Activated naive CD8-positive, alpha-beta T cell treated with anti-CD3 and anti-CD28 coated beads, Interleukin-2, amount 10 ng/mL, durations not matched to agents 7 days and 5 days (primary cell): ENCODE data around the gene NACAD. TPM values are rescaled to one million over a fixed set of nuclear protein-coding genes. Genes with fewer than 3 reads are reported as not detected.
A peak's percentile ranks its signal among the peaks of the same experiment; 100 is the strongest.
"Not testable (repeated sequence)": the region's sequence is repeated elsewhere in the genome, so short reads cannot be mapped to it uniquely, and the experiment has no call there.

ENCODE experiments used
- ATAC-seq: fragments of 150-1000 bp; cut with Tn5 transposase; one replicate; pipeline ENCODE4 v1.10.0; 2021; ENCODE audit warnings: low read depth, moderate library complexity
- POLR2A ChIA-PET: fragments of 350-600 bp; sonication (Branson Sonifier 250); formaldehyde crosslinking; loops from one replicate; lab custom pipeline; 2021; ENCODE audit warnings: antibody characterized with exemption; lab: Charles Lee
- DNase-seq: peaks from one replicate; pipeline ENCODE4 v3.0.0; 2021
- H3K27ac Mint-ChIP-seq: one replicate; pipeline ENCODE4 v1.8.0; 2022; ENCODE audit warnings: mild to moderate bottlenecking, mixed read lengths
- H3K27me3 Mint-ChIP-seq: one replicate; pipeline ENCODE4 v1.8.0; 2022; ENCODE audit warnings: mild to moderate bottlenecking, moderate library complexity, mixed read lengths
- H3K36me3 Mint-ChIP-seq: one replicate; pipeline ENCODE4 v1.8.0; 2021; ENCODE audit warnings: mild to moderate bottlenecking, mixed read lengths
- H3K4me1 Mint-ChIP-seq: one replicate; pipeline ENCODE4 v1.8.0; 2021; ENCODE audit warnings: mixed read lengths
- H3K4me3 Mint-ChIP-seq: one replicate; pipeline ENCODE4 v1.8.0; 2022; ENCODE audit warnings: mild to moderate bottlenecking, moderate library complexity, mixed read lengths
- H3K9me3 Mint-ChIP-seq: one replicate; pipeline ENCODE4 v1.8.0; 2021; ENCODE audit warnings: mixed read lengths
- total RNA-seq, 2 experiments: library from RNA; stranded (reverse); gene quantifications; one replicate each; pipeline ENCODE4 v1.2.3, GENCODE V29; 2021

Gene NACAD
- total RNA-seq, 2 experiments from 2014 or later = 0.08 to 0.11 TPM

- Mint-ChIP-seq H3K36me3 (no peaks in the 10 kb centered on the region), H3K4me3 (no peak overlapping the region), H3K27me3 (no peaks in the 10 kb centered on the region), H3K9me3 (no peaks in the 10 kb centered on the region), H3K27ac (peak overlapping the region; percentile 91), H3K4me1 (peaks cover 12% of the 10 kb centered on the region)
- ATAC-seq (no peak), DNase-seq (no peak)
- POLR2A ChIA-PET = interaction anchor here (0.8 to 5.6 kb wide), 3 partner anchors 10 to 13 kb away, joined by 3 to 37 read pairs (median 3); partner anchors contain the start of gene TBRG4
Observed at GRCh38 chr7:45123913-45124710, 35.3 kb upstream of the NACAD start.

- Mint-ChIP-seq H3K36me3 (no peaks in the 10 kb centered on the region), H3K27me3 (no peaks in the 10 kb centered on the region), H3K27ac (peak overlapping the region; percentile 91), H3K9me3 (no peaks in the 10 kb centered on the region), H3K4me3 (peak overlapping the region; percentile 39), H3K4me1 (peaks cover 17% of the 10 kb centered on the region)
- POLR2A ChIA-PET = interaction anchor here (0.9 to 5.6 kb wide), 3 partner anchors 12 to 275 kb away, joined by 3 to 37 read pairs (median 4); partner anchors contain the start of genes H2AZ2 and TBRG4
- DNase-seq (no peak), ATAC-seq (peak; percentile 67)
Observed at GRCh38 chr7:45122975-45123860, 34.4 kb upstream of the NACAD start.

GRCh38 chr7:45119550-45119949, 30.8 kb upstream of the NACAD start:
- H3K4me3 Mint-ChIP-seq = no peak overlapping the region
- POLR2A ChIA-PET = interaction anchor here (5.6 kb wide), 1 partner anchor 9 kb away, joined by 37 read pairs; the partner anchor contains the start of gene TBRG4
- DNase-seq (no peak), ATAC-seq (no peak)
- H3K27me3 Mint-ChIP-seq = peaks cover 9% of the 10 kb centered on the region
- no peak overlapping the region for H3K27ac Mint-ChIP-seq
- H3K4me1 Mint-ChIP-seq = peaks cover 19% of the 10 kb centered on the region
- no peaks in the 10 kb centered on the region for H3K36me3 Mint-ChIP-seq
- H3K9me3 Mint-ChIP-seq = no peaks in the 10 kb centered on the region

- Mint-ChIP-seq H3K36me3 (peaks cover 2% of the 10 kb centered on the region), H3K27ac (peak overlapping the region; percentile 26), H3K4me1 (peaks cover 20% of the 10 kb centered on the region), H3K9me3 (no peaks in the 10 kb centered on the region), H3K27me3 (peaks cover 15% of the 10 kb centered on the region), H3K4me3 (no peak overlapping the region)
- no peak for ATAC-seq
- no peak for DNase-seq
- POLR2A ChIA-PET = interaction anchor here (5.6 kb wide), 1 partner anchor 8 kb away, joined by 37 read pairs; the partner anchor contains the start of gene TBRG4
Observed at GRCh38 chr7:45118889-45119331, 30.1 kb upstream of the NACAD start.

GRCh38 chr7:45118292-45118691, 29.5 kb upstream of the NACAD start:
- peaks cover 15% of the 10 kb centered on the region for H3K4me1 Mint-ChIP-seq
- no peak overlapping the region for H3K4me3 Mint-ChIP-seq
- POLR2A ChIA-PET = no interaction called here
- H3K9me3 Mint-ChIP-seq = no peaks in the 10 kb centered on the region
- H3K27me3 Mint-ChIP-seq = peaks cover 15% of the 10 kb centered on the region
- peaks cover 2% of the 10 kb centered on the region for H3K36me3 Mint-ChIP-seq
- DNase-seq (no peak), ATAC-seq (no peak)
- no peak overlapping the region for H3K27ac Mint-ChIP-seq

GRCh38 chr7:45117582-45117981, 28.8 kb upstream of the NACAD start:
- no peak for DNase-seq
- no peaks in the 10 kb centered on the region for H3K9me3 Mint-ChIP-seq
- peaks cover 2% of the 10 kb centered on the region for H3K36me3 Mint-ChIP-seq
- H3K27me3 Mint-ChIP-seq = peaks cover 15% of the 10 kb centered on the region
- no peak overlapping the region for H3K4me3 Mint-ChIP-seq
- no peak for ATAC-seq
- POLR2A ChIA-PET = no interaction called here
- H3K4me1 Mint-ChIP-seq = peaks cover 11% of the 10 kb centered on the region
- peak overlapping the region; percentile 42 for H3K27ac Mint-ChIP-seq

- Mint-ChIP-seq H3K27me3 (peaks cover 15% of the 10 kb centered on the region), H3K4me3 (no peak overlapping the region), H3K4me1 (peaks cover 13% of the 10 kb centered on the region), H3K36me3 (peaks cover 4% of the 10 kb centered on the region), H3K9me3 (no peaks in the 10 kb centered on the region), H3K27ac (no peak overlapping the region)
- DNase-seq (no peak), ATAC-seq (no peak)
- POLR2A ChIA-PET = interaction anchor here (1.0 kb wide), 1 partner anchor 268 kb away, joined by 5 read pairs; the partner anchor contains the start of gene H2AZ2
Observed at GRCh38 chr7:45116048-45116447, 27.3 kb upstream of the NACAD start.

- H3K36me3 Mint-ChIP-seq = peaks cover 7% of the 10 kb centered on the region
- no peak overlapping the region for H3K4me3 Mint-ChIP-seq
- H3K27me3 Mint-ChIP-seq = peaks cover 15% of the 10 kb centered on the region
- no peak overlapping the region for H3K27ac Mint-ChIP-seq
- POLR2A ChIA-PET = no interaction called here
- peaks cover 18% of the 10 kb centered on the region for H3K4me1 Mint-ChIP-seq
- no peak for DNase-seq
- H3K9me3 Mint-ChIP-seq = no peaks in the 10 kb centered on the region
- no peak for ATAC-seq
Observed at GRCh38 chr7:45114926-45115325, 26.2 kb upstream of the NACAD start.

GRCh38 chr7:45114257-45114656, 25.5 kb upstream of the NACAD start:
- H3K9me3 Mint-ChIP-seq, DNase-seq, H3K4me3 Mint-ChIP-seq, POLR2A ChIA-PET, H3K27ac Mint-ChIP-seq, ATAC-seq, H3K36me3 Mint-ChIP-seq: not testable (repeated sequence)
- peaks cover 15% of the 10 kb centered on the region for H3K27me3 Mint-ChIP-seq
- H3K4me1 Mint-ChIP-seq = peaks cover 19% of the 10 kb centered on the region

- ATAC-seq = no peak
- Mint-ChIP-seq H3K27ac (peak overlapping the region; percentile 76), H3K36me3 (peaks cover 17% of the 10 kb centered on the region), H3K27me3 (peaks cover 15% of the 10 kb centered on the region), H3K4me3 (peak overlapping the region; percentile 74), H3K4me1 (peaks cover 27% of the 10 kb centered on the region), H3K9me3 (no peaks in the 10 kb centered on the region)
- POLR2A ChIA-PET = interaction anchor here (1.6 to 4.1 kb wide), 5 partner anchors 9 to 143 kb away, joined by 5 to 37 read pairs (median 28); partner anchors contain the start of genes CCM2 and MYO1G
- DNase-seq = no peak
Observed at GRCh38 chr7:45112648-45113047, 23.9 kb upstream of the NACAD start.

GRCh38 chr7:45111298-45112223, 22.8 kb upstream of the NACAD start, which contains the start of gene TBRG4:
Gene TBRG4 (minus strand): TSS chr7:45111697. CDS start chr7:45109237, 2,460 bp downstream.
- H3K4me3 Mint-ChIP-seq = peak within 1 kb of the TSS; percentile 97
- H3K36me3 Mint-ChIP-seq = peaks cover 22% of the 10 kb centered on the region
- H3K9me3 Mint-ChIP-seq = no peaks in the 10 kb centered on the region
- peaks cover 10% of the 10 kb centered on the region for H3K27me3 Mint-ChIP-seq
- peak; percentile 97 for DNase-seq
- POLR2A ChIA-PET = interaction anchor here (0.6 to 4.1 kb wide), 25 partner anchors 10 to 622 kb away, joined by 3 to 37 read pairs (median 4); partner anchors contain the start of genes CCM2, MYO1G, NUDCD3 and ZMIZ2
- H3K4me1 Mint-ChIP-seq = peaks cover 35% of the 10 kb centered on the region
- peak within 1 kb of the TSS; percentile 94 for H3K27ac Mint-ChIP-seq
- peak; percentile 86 for ATAC-seq

GRCh38 chr7:45108863-45109262, 20.1 kb upstream of the NACAD start:
- Mint-ChIP-seq H3K4me1 (peaks cover 32% of the 10 kb centered on the region), H3K27ac (peak overlapping the region; percentile 71), H3K27me3 (no peaks in the 10 kb centered on the region), H3K9me3 (no peaks in the 10 kb centered on the region), H3K36me3 (peaks cover 21% of the 10 kb centered on the region), H3K4me3 (peak overlapping the region; percentile 69)
- DNase-seq = no peak
- POLR2A ChIA-PET = interaction anchor here (0.5 to 4.1 kb wide), 3 partner anchors 13 to 309 kb away, joined by 3 to 37 read pairs (median 4); no protein-coding TSS in a partner anchor
- ATAC-seq = no peak
